Right atrium auricular region (tissue), 2 donors: ENCODE results near the gene INPP4B. TPM values are rescaled to one million over a fixed set of nuclear protein-coding genes. Genes with fewer than 3 reads are reported as not detected.
A peak's percentile ranks its signal among the peaks of the same experiment; 100 is the strongest.

Source experiments
- DNase-seq: peaks from one replicate; pipeline ENCODE4 v3.0.0-alpha.2; 2019; ENCODE audit warnings: low spot score
- H3K27ac ChIP-seq, 2 donors: fragments of 200-600 bp; sonication (generic); 1 replicate in 1 of 2; 2 replicates in 1 of 2; pipeline ENCODE4 v1.5.1; 2016 to 2019
- H3K27me3 ChIP-seq, 2 donors: fragments of 200-600 bp; sonication (generic); one replicate each; pipeline versions ENCODE4 v1.5.1 to v1.6.0; 2017 to 2019
- H3K36me3 ChIP-seq: fragments of 200-600 bp; sonication (generic); one replicate; pipeline ENCODE4 v1.5.1; 2016
- H3K4me1 ChIP-seq, 2 donors: fragments of 200-600 bp; sonication (generic); one replicate each; pipeline versions ENCODE4 v1.5.1 to v1.6.0; 2017 to 2019
- H3K4me3 ChIP-seq, 2 donors: fragments of 200-600 bp; sonication (generic); 1 replicate in 1 of 2; 2 replicates in 1 of 2; pipeline ENCODE4 v1.5.1; 2017 to 2019; ENCODE audit warnings: mild to moderate bottlenecking in 1 of 2, moderate library complexity in 1 of 2
- H3K9me3 ChIP-seq, 2 donors: fragments of 200-600 bp; sonication (generic); one replicate each; pipeline ENCODE4 v1.5.1; 2019
- CTCF ChIP-seq, 2 donors: fragments of 200-600 bp; sonication (generic); IDR thresholded peaks; one replicate each; pipeline ENCODE4 v1.5.1; 2019; ENCODE audit warnings: antibody characterized with exemption in 2 of 2
- total RNA-seq, 2 donors: library from RNA; depleted of rRNA; stranded (reverse); fragments of >200 nt; gene quantifications; one replicate each; pipeline ENCODE4 v1.1.0, GENCODE V29; 2016

Gene INPP4B
- total RNA-seq, 2 donors from 2014 or later, result 14.8 to 15.3 TPM

GRCh38 chr4:142128529-142128928 lies 717.6 kb downstream of the INPP4B start:
- Histone ChIP-seq H3K4me3 (no peak overlapping the region), H3K36me3 (no peaks in the 10 kb centered on the region), H3K9me3 (no peaks in the 10 kb centered on the region), H3K4me1 (no peaks in the 10 kb centered on the region), H3K27me3 (no peaks in the 10 kb centered on the region), H3K27ac (peak overlapping the region in 1 of 2 donors; percentile 14)
- DNase-seq, result no peak
- TF ChIP-seq CTCF (IDR thresholded peaks at IDR 0.05), result no peak

- Histone ChIP-seq H3K4me3 (no peak overlapping the region), H3K9me3 (no peaks in the 10 kb centered on the region), H3K27ac (no peak overlapping the region), H3K36me3 (no peaks in the 10 kb centered on the region), H3K4me1 (no peaks in the 10 kb centered on the region), H3K27me3 (no peaks in the 10 kb centered on the region)
- peak; percentile 68 to 88 for TF ChIP-seq CTCF (IDR thresholded peaks at IDR 0.05)
- DNase-seq, result peak; percentile 67
Measured at GRCh38 chr4:142126890-142127497, 719.1 kb downstream of the INPP4B start.

GRCh38 chr4:142124874-142125273 lies 721.2 kb downstream of the INPP4B start:
- Histone ChIP-seq H3K27me3 (no peaks in the 10 kb centered on the region), H3K4me1 (no peaks in the 10 kb centered on the region), H3K9me3 (no peaks in the 10 kb centered on the region), H3K27ac (no peak overlapping the region), H3K36me3 (no peaks in the 10 kb centered on the region), H3K4me3 (no peak overlapping the region)
- no peak for TF ChIP-seq CTCF (IDR thresholded peaks at IDR 0.05)
- no peak for DNase-seq

GRCh38 chr4:142121448-142122350 lies 724.4 kb downstream of the INPP4B start:
- TF ChIP-seq CTCF (IDR thresholded peaks at IDR 0.05), result no peak
- Histone ChIP-seq H3K4me3 (no peak overlapping the region), H3K27ac (no peak overlapping the region), H3K36me3 (no peaks in the 10 kb centered on the region), H3K9me3 (no peaks in the 10 kb centered on the region), H3K4me1 (no peaks in the 10 kb centered on the region), H3K27me3 (no peaks in the 10 kb centered on the region)
- DNase-seq, result no peak

GRCh38 chr4:142120921-142121320 lies 725.2 kb downstream of the INPP4B start:
- Histone ChIP-seq H3K4me1 (no peaks in the 10 kb centered on the region), H3K4me3 (no peak overlapping the region), H3K27ac (no peak overlapping the region), H3K27me3 (no peaks in the 10 kb centered on the region), H3K9me3 (no peaks in the 10 kb centered on the region), H3K36me3 (no peaks in the 10 kb centered on the region)
- no peak for DNase-seq
- no peak for TF ChIP-seq CTCF (IDR thresholded peaks at IDR 0.05)
